H9 (cell line): Measurements from ENCODE around the gene CCDC27. TPM values are rescaled to one million over a fixed set of nuclear protein-coding genes. Genes with fewer than 3 reads are reported as not detected.

Experiments
- DNase-seq: peaks from one replicate; pipeline ENCODE4 v3.0.0-alpha.2; 2017
- H2AFZ ChIP-seq: one replicate; pipeline ENCODE4 v1.6.1; 2013; ENCODE audit warnings: mild to moderate bottlenecking, low read length, control low read depth, moderate library complexity
- H2AK5ac ChIP-seq: 2 replicates; pipeline ENCODE4 v1.6.1; 2013; ENCODE audit warnings: low read length, control low read depth, mixed read lengths; ENCODE audit not compliant: insufficient read length
- H2BK120ac ChIP-seq: one replicate; pipeline ENCODE4 v1.6.1; 2013; ENCODE audit warnings: low read depth, mild to moderate bottlenecking, low read length, control low read depth, inconsistent platforms; ENCODE audit not compliant: poor library complexity, severe bottlenecking
- H2BK12ac ChIP-seq: 2 replicates; pipeline ENCODE4 v1.6.1; 2013; ENCODE audit warnings: low read length, control low read depth, mixed read lengths, low read depth; ENCODE audit not compliant: insufficient read length
- H2BK15ac ChIP-seq: 2 replicates; pipeline ENCODE4 v1.6.1; 2013; ENCODE audit warnings: low read depth, low read length, control low read depth
- H2BK20ac ChIP-seq: one replicate; pipeline ENCODE4 v1.6.1; 2013; ENCODE audit warnings: low read depth, mild to moderate bottlenecking, low read length, control low read depth, inconsistent platforms; ENCODE audit not compliant: poor library complexity, severe bottlenecking
- H2BK5ac ChIP-seq: 2 replicates; pipeline ENCODE4 v1.6.1; 2013; ENCODE audit warnings: low read length, control low read depth, mixed read lengths; ENCODE audit not compliant: insufficient read length
- H3K14ac ChIP-seq: 2 replicates; pipeline ENCODE4 v1.6.1; 2013; ENCODE audit warnings: low read length, control low read depth; ENCODE audit not compliant: insufficient read depth
- H3K18ac ChIP-seq: 2 replicates; pipeline ENCODE4 v1.6.1; 2013; ENCODE audit warnings: low read depth, mild to moderate bottlenecking, mixed read lengths, low read length, control low read depth; ENCODE audit not compliant: insufficient read length
- H3K23ac ChIP-seq: 2 replicates; pipeline ENCODE4 v1.6.1; 2013; ENCODE audit warnings: low read length, control low read depth, mixed read lengths, low read depth; ENCODE audit not compliant: insufficient read length
- H3K23me2 ChIP-seq: 2 replicates; pipeline ENCODE4 v1.6.1; 2013; ENCODE audit warnings: low read depth, mild to moderate bottlenecking, mixed read lengths, low read length, control low read depth; ENCODE audit not compliant: insufficient read length, poor library complexity, severe bottlenecking
- H3K27ac ChIP-seq: 2 replicates; pipeline ENCODE4 v1.5.1; 2013; ENCODE audit warnings: low read length, control low read depth, mixed read lengths, low read depth; ENCODE audit not compliant: insufficient read length
- H3K27me3 ChIP-seq: 2 replicates; pipeline ENCODE4 v1.6.1; 2013; ENCODE audit warnings: low read length, control low read depth, inconsistent platforms; ENCODE audit not compliant: insufficient read depth
- H3K4ac ChIP-seq: 2 replicates; pipeline ENCODE4 v1.6.1; 2013; ENCODE audit warnings: low read depth, mild to moderate bottlenecking, control low read depth, inconsistent platforms, low read length, moderate library complexity
- H3K4me1 ChIP-seq: 2 replicates; pipeline ENCODE4 v1.6.1; 2013; ENCODE audit warnings: low read length, control low read depth, inconsistent platforms; ENCODE audit not compliant: insufficient read depth
- H3K4me2 ChIP-seq: 2 replicates; pipeline ENCODE4 v1.6.1; 2013; ENCODE audit warnings: low read length, control low read depth, mixed read lengths; ENCODE audit not compliant: insufficient read length, insufficient read depth
- H3K56ac ChIP-seq: 2 replicates; pipeline ENCODE4 v1.6.1; 2013; ENCODE audit warnings: low read depth, mild to moderate bottlenecking, mixed read lengths, low read length, control low read depth; ENCODE audit not compliant: insufficient read length
- H3K79me1 ChIP-seq: 2 replicates; pipeline ENCODE4 v1.6.1; 2013; ENCODE audit warnings: low read depth, mild to moderate bottlenecking, moderate library complexity, low read length, control low read depth, inconsistent platforms; ENCODE audit not compliant: insufficient read depth, poor library complexity, severe bottlenecking
- H3K79me2 ChIP-seq: 2 replicates; pipeline ENCODE4 v1.6.1; 2013; ENCODE audit warnings: low read length, control low read depth, inconsistent platforms; ENCODE audit not compliant: insufficient read depth
- H3K9ac ChIP-seq: 2 replicates; pipeline ENCODE4 v1.6.1; 2013; ENCODE audit warnings: low read length, control low read depth, mixed read lengths; ENCODE audit not compliant: insufficient read length; ENCODE audit errors: extremely low read depth
- H3K9me3 ChIP-seq: one replicate; pipeline ENCODE4 v1.6.1; 2013; ENCODE audit warnings: low read depth, low read length, inconsistent platforms; ENCODE audit not compliant: control insufficient read depth
- H3T11ph ChIP-seq: one replicate; pipeline ENCODE4 v1.6.1; 2013; ENCODE audit warnings: mild to moderate bottlenecking, low read length, control low read depth, inconsistent platforms
- H4K20me1 ChIP-seq: one replicate; pipeline ENCODE4 v1.6.1; 2013; ENCODE audit not compliant: control insufficient read depth, insufficient read length, insufficient read depth
- H4K5ac ChIP-seq: 2 replicates; pipeline ENCODE4 v1.6.1; 2013; ENCODE audit warnings: low read depth, mild to moderate bottlenecking, mixed read lengths, low read length, control low read depth; ENCODE audit not compliant: insufficient read length
- H4K8ac ChIP-seq: replicated peaks from 2 replicates; pipeline ENCODE4 v1.6.1; 2013; ENCODE audit warnings: low read length, control low read depth, mixed read lengths, low read depth; ENCODE audit not compliant: insufficient read length
- H4K91ac ChIP-seq: 2 replicates; pipeline ENCODE4 v1.6.1; 2013; ENCODE audit warnings: low read depth, mild to moderate bottlenecking, moderate library complexity, mixed read lengths, low read length, control low read depth; ENCODE audit not compliant: insufficient read length
- H3K27ac Mint-ChIP-seq, 3 experiments: 2 replicates in 2 of 3; 3 replicates in 1 of 3; pipeline ENCODE4 v1.8.0; 2020 to 2021; ENCODE audit warnings: mixed read lengths in 3 of 3, mild to moderate bottlenecking in 1 of 3, moderate library complexity in 1 of 3
- H3K27me3 Mint-ChIP-seq: 2 replicates; pipeline ENCODE4 v1.8.0; 2021; ENCODE audit warnings: low read depth, mild to moderate bottlenecking, moderate library complexity, mixed read lengths
- H3K36me3 Mint-ChIP-seq, 3 experiments: 2 replicates in 2 of 3; 3 replicates in 1 of 3; pipeline ENCODE4 v1.8.0; 2020 to 2021; ENCODE audit warnings: low read depth in 3 of 3, mixed read lengths in 3 of 3; ENCODE audit not compliant: insufficient read depth in 1 of 3
- H3K4me1 Mint-ChIP-seq, 2 experiments: 2 replicates each; pipeline ENCODE4 v1.8.0; 2020; ENCODE audit warnings: mixed read lengths in 2 of 2
- H3K4me3 Mint-ChIP-seq, 2 experiments: 2 replicates in 1 of 2; 3 replicates in 1 of 2; pipeline ENCODE4 v1.8.0; 2020 to 2021; ENCODE audit warnings: mild to moderate bottlenecking in 2 of 2, mixed read lengths in 2 of 2, moderate library complexity in 1 of 2
- H3K9me3 Mint-ChIP-seq, 2 experiments: 2 replicates in 1 of 2; 3 replicates in 1 of 2; pipeline ENCODE4 v1.8.0; 2020; ENCODE audit warnings: mild to moderate bottlenecking in 2 of 2, mixed read lengths in 2 of 2, moderate library complexity in 1 of 2
- WGBS: extraction: QIAGEN DNeasy Blood & Tissue Kit; methylation state at CpG from one replicate; pipeline ENCODE4 v1.1.7; 2013; ENCODE audit warnings: missing lambda C conversion rate, low lambda C conversion rate, mixed read lengths; ENCODE audit not compliant: insufficient read length; ENCODE audit errors: extremely low coverage; 5-methylcytosine and 5-hydroxymethylcytosine counted together
- total RNA-seq: library from RNA; stranded (reverse); gene quantifications from 2 replicates; pipeline ENCODE4 v1.2.1, GENCODE V29; 2021
- TF ChIP-seq, protein P1 (sequence below): fragments of 200-600 bp; sonication (generic); conservative IDR thresholded peaks from 3 replicates; pipeline ENCODE4 v1.8.0; 2021; ENCODE audit warnings: antibody characterized with exemption, mild to moderate bottlenecking

Gene CCDC27
- total RNA-seq, 1 experiment from 2014 or later: not detected

DNA sequence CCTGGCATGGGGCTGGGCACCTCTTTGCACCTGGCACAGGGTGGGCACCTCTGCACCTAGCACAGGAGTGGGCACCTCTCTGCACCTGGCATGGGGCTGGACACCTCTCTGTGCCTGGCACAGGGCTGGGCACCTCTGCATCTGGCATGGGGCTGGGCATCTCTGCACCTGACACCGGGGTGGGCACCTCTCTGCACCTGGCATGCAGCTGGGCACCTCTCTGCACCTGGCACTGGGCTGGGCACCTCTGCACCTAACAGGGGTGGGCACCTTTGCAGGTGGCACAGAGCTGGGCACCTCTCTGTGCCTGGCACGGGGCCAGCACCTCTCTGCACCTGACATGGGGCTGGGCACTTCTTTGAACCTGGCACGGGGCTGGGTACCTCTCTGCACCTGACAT lies 29.4 kb upstream of the CCDC27 start:
- Histone ChIP-seq H4K91ac (no peak overlapping the region), H2AFZ (no peak overlapping the region), H2BK120ac (no peak overlapping the region), H3K14ac (no peak overlapping the region), H3K4me1 (no peaks in the 10 kb centered on the region; the same call in 1 of the 2 replicates), H3K4me2 (no peak overlapping the region), H4K8ac (no peak overlapping the region), H3K23me2 (no peaks in the 10 kb centered on the region), H4K20me1 (no peaks in the 10 kb centered on the region), H4K5ac (no peak overlapping the region), H3K9ac (no peak overlapping the region), H3K79me1 (no peaks in the 10 kb centered on the region), H3K23ac (no peak overlapping the region), H2BK12ac (no peak overlapping the region), H3K18ac (no peak overlapping the region), H2AK5ac (no peak overlapping the region), H2BK5ac (no peak overlapping the region), H3K4ac (no peak overlapping the region), H3T11ph (no peak overlapping the region), H2BK15ac (no peak overlapping the region), H3K27me3 (no peaks in the 10 kb centered on the region), H3K27ac (no peak overlapping the region), H3K9me3 (no peaks in the 10 kb centered on the region), H3K56ac (no peak overlapping the region), H3K79me2 (no peaks in the 10 kb centered on the region), H2BK20ac (no peak overlapping the region)
- H3K4me3 Mint-ChIP-seq: no peak overlapping the region
- H3K4me1 Mint-ChIP-seq: peaks cover 2 to 9% of the 10 kb centered on the region in 2 experiments; a peak in 3 of 4 replicates
- no peaks in the 10 kb centered on the region for H3K36me3 Mint-ChIP-seq
- no CpG with 5 or more reads among the region's 3 CpGs for WGBS
- H3K9me3 Mint-ChIP-seq: no peaks in the 10 kb centered on the region
- DNase-seq: no peak
- H3K27me3 Mint-ChIP-seq: peaks cover 10% of the 10 kb centered on the region
- no peak overlapping the region for H3K27ac Mint-ChIP-seq
- TF ChIP-seq, protein P1, sequence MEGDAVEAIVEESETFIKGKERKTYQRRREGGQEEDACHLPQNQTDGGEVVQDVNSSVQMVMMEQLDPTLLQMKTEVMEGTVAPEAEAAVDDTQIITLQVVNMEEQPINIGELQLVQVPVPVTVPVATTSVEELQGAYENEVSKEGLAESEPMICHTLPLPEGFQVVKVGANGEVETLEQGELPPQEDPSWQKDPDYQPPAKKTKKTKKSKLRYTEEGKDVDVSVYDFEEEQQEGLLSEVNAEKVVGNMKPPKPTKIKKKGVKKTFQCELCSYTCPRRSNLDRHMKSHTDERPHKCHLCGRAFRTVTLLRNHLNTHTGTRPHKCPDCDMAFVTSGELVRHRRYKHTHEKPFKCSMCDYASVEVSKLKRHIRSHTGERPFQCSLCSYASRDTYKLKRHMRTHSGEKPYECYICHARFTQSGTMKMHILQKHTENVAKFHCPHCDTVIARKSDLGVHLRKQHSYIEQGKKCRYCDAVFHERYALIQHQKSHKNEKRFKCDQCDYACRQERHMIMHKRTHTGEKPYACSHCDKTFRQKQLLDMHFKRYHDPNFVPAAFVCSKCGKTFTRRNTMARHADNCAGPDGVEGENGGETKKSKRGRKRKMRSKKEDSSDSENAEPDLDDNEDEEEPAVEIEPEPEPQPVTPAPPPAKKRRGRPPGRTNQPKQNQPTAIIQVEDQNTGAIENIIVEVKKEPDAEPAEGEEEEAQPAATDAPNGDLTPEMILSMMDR: no peak
